Hindlimb muscle (tissue), 1 donor: ENCODE data around the gene YBX3. TPM values are rescaled to one million over a fixed set of nuclear protein-coding genes. Genes with fewer than 3 reads are reported as not detected.

Experiments used
- DNase-seq: peaks from one replicate; pipeline ENCODE4 v3.0.0-alpha.2; 2013
- polyA plus RNA-seq: library from polyadenylated mRNA; unstranded; fragments of 120-200 nt; gene quantifications from one replicate; pipeline ENCODE4 v1.2.1, GENCODE V29; 2013; ENCODE audit not compliant: insufficient read length

Gene YBX3
- polyA plus RNA-seq, 1 donor, result 1,103 TPM

GRCh38 chr12:10668526-10668925, 54.6 kb downstream of the YBX3 start:
- no peak for DNase-seq

DNA sequence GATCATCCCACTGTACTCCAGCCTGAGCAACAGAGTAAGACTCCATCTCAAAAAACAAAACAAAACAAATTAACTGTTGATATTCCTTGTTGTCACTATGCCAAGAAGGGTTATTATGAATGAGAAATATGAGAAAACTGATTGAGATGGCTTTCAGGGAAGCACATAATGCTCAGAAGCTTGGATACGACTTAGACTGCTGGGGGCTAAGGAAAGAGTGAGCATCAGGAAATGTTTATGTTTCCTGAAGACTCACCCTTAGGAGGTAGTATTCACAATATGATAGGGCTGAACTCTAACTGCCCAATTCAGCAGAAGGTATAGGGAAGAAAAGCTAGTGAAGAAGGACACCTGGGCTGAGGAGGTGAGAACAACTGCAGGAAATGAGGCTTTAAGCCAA, 55.5 kb downstream of the YBX3 start:
- no peak for DNase-seq

- DNase-seq, result no peak
Observed at GRCh38 chr12:10664499-10664898, 58.6 kb downstream of the YBX3 start.

DNA sequence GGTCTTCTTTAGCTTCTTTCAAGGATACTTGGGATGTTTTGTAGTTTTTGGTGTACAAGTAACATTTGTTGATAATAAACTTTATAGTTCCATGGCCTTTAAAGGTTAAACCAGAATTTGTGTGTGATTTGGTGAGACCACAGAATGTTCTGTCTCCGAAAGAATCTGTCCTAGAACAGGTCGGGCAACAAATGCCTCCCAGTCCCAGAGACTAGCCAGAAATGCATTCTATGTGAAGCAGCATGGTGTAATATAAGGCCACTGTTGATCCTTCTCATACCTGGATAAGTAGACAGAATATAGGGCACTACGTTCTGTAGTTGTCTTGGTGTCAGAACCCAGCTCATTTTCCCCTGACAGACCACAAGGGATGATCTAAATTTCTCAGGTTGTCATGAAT, 59.3 kb downstream of the YBX3 start:
- no peak for DNase-seq

GRCh38 chr12:10661338-10661737, 61.8 kb downstream of the YBX3 start:
- no peak for DNase-seq

DNA sequence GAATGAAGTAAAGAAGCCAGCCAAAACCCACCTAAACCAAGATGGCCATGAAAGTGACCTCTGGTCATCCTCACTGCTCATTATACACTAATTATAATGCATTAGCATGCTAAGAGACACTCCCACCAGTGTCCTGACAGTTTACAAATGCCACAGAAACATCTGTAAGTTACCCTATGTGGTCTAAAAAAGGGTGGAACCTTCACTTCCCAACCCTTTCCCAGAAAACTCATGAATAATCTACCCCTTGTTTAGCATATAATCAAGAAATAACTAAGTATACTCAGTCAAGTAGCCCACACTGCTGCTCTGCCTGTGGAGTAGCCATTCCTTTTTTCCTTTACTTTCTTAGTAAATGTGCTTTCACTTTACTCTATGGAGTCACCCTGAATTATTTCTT, 69.1 kb downstream of the YBX3 start:
- DNase-seq, result no peak

DNA sequence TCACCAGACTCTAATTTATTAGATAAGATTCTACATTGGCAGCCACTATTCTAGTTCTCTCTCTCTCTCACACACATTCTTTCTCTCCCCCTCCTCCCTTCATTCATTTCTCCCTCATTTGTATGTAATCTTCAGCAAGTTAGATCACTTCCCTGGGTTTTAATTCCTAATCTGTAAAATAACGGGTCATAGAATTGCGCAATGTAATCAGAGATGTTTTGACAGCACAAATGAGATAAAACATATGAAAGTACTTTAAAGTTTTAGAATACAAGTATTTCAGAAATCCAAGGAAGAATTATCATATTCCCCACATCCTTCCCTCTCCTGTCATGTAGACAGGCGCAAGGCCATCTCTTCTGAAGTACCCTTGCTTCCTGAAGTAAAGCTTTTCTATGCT, 70.9 kb downstream of the YBX3 start:
- DNase-seq, result no peak

Other genes with a start within 250 kb of the YBX3 start
- gene EIF2S3B, start 217.4 kb downstream of the YBX3 start, polyA plus RNA-seq, result 0.71 TPM
- gene MAGOHB, start 109.7 kb downstream of the YBX3 start, polyA plus RNA-seq, result 16.5 TPM
- not detected for gene STYK1, start 49.3 kb downstream of the YBX3 start, polyA plus RNA-seq
- gene TAS2R7, start 79.3 kb upstream of the YBX3 start, polyA plus RNA-seq, result not detected
- gene TAS2R8, start 84.0 kb upstream of the YBX3 start, polyA plus RNA-seq, result not detected
- not detected for gene TAS2R9, start 86.8 kb upstream of the YBX3 start, polyA plus RNA-seq
- 0.50 TPM for gene TAS2R10, start 103.0 kb upstream of the YBX3 start, polyA plus RNA-seq
- 4.1 TPM for gene PRR4, start 126.2 kb upstream of the YBX3 start, polyA plus RNA-seq
- 8.8 TPM for gene PRH1, start 160.9 kb upstream of the YBX3 start, polyA plus RNA-seq
- not detected for gene TAS2R13, start 186.2 kb upstream of the YBX3 start, polyA plus RNA-seq
- gene PRH2, start 205.9 kb upstream of the YBX3 start, polyA plus RNA-seq, result not detected
- 2.5 TPM for gene TAS2R14, start 215.9 kb upstream of the YBX3 start, polyA plus RNA-seq